ENCODE data around the gene TRIL.

DNA sequence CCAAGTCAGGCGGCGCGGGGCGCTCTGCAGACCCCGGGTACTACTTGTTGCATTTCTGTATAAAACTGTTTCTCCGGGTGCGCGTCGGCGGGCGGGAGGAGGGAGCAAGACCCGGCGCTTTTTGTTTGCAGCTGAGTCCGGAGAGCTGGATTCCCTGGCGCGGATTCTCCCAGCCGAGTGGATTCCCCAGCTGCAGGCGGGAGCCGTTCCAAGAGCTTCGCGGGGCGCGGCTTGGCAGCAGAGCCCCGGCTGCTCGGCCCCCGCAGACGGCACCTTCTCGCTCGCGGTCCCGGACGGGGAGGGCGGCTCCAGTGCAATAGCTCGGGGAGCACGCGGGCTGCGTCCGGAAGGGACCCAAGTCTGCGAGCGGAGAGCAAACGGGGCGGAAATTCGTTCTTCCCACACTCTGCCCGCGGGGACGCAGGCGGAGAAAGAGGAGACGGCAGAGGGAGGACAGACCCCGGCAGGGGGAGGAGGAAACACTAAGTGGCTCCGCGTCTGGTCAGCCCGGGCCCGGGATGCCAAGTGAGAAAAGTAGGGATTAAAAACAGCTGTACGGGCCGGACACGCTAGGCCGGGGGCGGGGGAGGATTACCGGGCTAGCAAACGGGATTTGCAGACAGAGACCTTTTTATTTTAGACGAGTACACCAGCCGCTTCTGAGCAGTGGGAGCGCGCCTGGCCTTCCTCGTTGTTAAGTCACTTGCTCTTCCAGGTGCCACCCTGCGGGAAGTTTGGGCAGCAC is at the start of gene TRIL:
- TF ChIP-seq POLR2A (IDR thresholded peaks at IDR 0.05; ENCODE audit: low read length) (no peak), GATA1 (IDR thresholded peaks at IDR 0.05; ENCODE audit: low read depth, low read length) (no peak)

Measured in erythroblast (primary cell).